Activated B cell treated with CpG ODN at 0.5 μM for 24 hours (primary cell): Measurements from ENCODE around the gene AK9. TPM values are rescaled to one million over a fixed set of nuclear protein-coding genes. Genes with fewer than 3 reads are reported as not detected.
A peak's percentile ranks its signal among the peaks of the same experiment; 100 is the strongest.

Experiments
- ATAC-seq: fragments of 200-7000 bp; cut with Tn5 transposase; one replicate; pipeline ENCODE4 v1.10.0; 2021; ENCODE audit warnings: low read depth, mild to moderate bottlenecking, moderate library complexity
- CTCF ChIA-PET: fragments of 350-600 bp; sonication (Branson Sonifier 250); formaldehyde crosslinking; loops from one replicate; lab custom pipeline; 2021; ENCODE audit warnings: antibody characterized with exemption; lab: Charles Lee
- POLR2A ChIA-PET: fragments of 350-600 bp; sonication (Branson Sonifier 250); formaldehyde crosslinking; loops from one replicate; lab custom pipeline; 2021; ENCODE audit warnings: antibody characterized with exemption; lab: Charles Lee
- DNase-seq: peaks from one replicate; pipeline ENCODE4 v3.0.0; 2022
- H3K27ac Mint-ChIP-seq: one replicate; pipeline ENCODE4 v1.8.0; 2020; ENCODE audit warnings: mixed read lengths
- H3K27me3 Mint-ChIP-seq: one replicate; pipeline ENCODE4 v1.8.0; 2021; ENCODE audit warnings: mixed read lengths
- H3K36me3 Mint-ChIP-seq: one replicate; pipeline ENCODE4 v1.8.0; 2021; ENCODE audit warnings: low read depth, mixed read lengths
- H3K4me1 Mint-ChIP-seq: one replicate; pipeline ENCODE4 v1.8.0; 2021; ENCODE audit warnings: mixed read lengths
- H3K4me3 Mint-ChIP-seq: one replicate; pipeline ENCODE4 v1.8.0; 2020; ENCODE audit warnings: mild to moderate bottlenecking, mixed read lengths
- H3K9me3 Mint-ChIP-seq: one replicate; pipeline ENCODE4 v1.8.0; 2020; ENCODE audit warnings: mixed read lengths
- CTCF ChIP-seq: fragments of 200-600 bp; IDR thresholded peaks from one replicate; pipeline ENCODE4 v1.8.0; 2022; ENCODE audit warnings: antibody characterized with exemption, mild to moderate bottlenecking
- intact Hi-C: fragments of 100-400 bp; cut with micrococcal nuclease; formaldehyde crosslinking; loops from one replicate; pipeline ENCODE4 v1.15.1; 2024
- total RNA-seq: library from RNA; stranded (reverse); gene quantifications from 2 replicates; pipeline ENCODE4 v1.2.3, GENCODE V29; 2022

AK9 gene
- 9.1 and 10.6 TPM in 2 replicates for total RNA-seq

- H3K27me3 Mint-ChIP-seq = no peaks in the 10 kb centered on the region
- POLR2A ChIA-PET = interaction anchor here (0.6 to 1.7 kb wide), 6 partner anchors 11 to 349 kb away, joined by 3 to 11 read pairs (median 4); partner anchors contain the start of genes CD164 and MICAL1
- peaks cover 42% of the 10 kb centered on the region for H3K4me1 Mint-ChIP-seq
- intact Hi-C loops = loop anchor here (1.0 to 5.0 kb wide), 15 partner anchors 14 to 1792 kb away; partner anchors contain the start of genes AMD1, CD164, CDC40 and MICAL1
- H3K4me3 Mint-ChIP-seq = peak within 1 kb of the TSS; percentile 94
- CTCF ChIA-PET = interaction anchor here (0.8 to 4.1 kb wide), 7 partner anchors 12 to 503 kb away, joined by 3 to 17 read pairs (median 6); partner anchors contain the start of gene CD164
- H3K27ac Mint-ChIP-seq = peak within 1 kb of the TSS; percentile 95
- peak; percentile 93 for ATAC-seq
- no peak for TF ChIP-seq CTCF
- peaks cover 19% of the 10 kb centered on the region for H3K36me3 Mint-ChIP-seq
- no peaks in the 10 kb centered on the region for H3K9me3 Mint-ChIP-seq
- DNase-seq = peak; percentile 88
Observed at GRCh38 chr6:109690737-109691621, at the start of gene AK9, which contains the start of gene FIG4. TSS of gene AK9 (minus strand) at chr6:109691202. CDS start at chr6:109675745, 15,457 bp downstream. TSS of gene FIG4 (plus strand) at chr6:109691296. CDS start at chr6:109691436, 140 bp downstream.

GRCh38 chr6:109740787-109741186, 49.8 kb upstream of the AK9 start:
- H3K9me3 Mint-ChIP-seq = peaks cover 4% of the 10 kb centered on the region
- ChIA-PET CTCF (no interaction called here), POLR2A (no interaction called here)
- no peak for TF ChIP-seq CTCF
- H3K27me3 Mint-ChIP-seq = no peaks in the 10 kb centered on the region
- ATAC-seq (no peak), DNase-seq (no peak)
- peaks cover 7% of the 10 kb centered on the region for H3K4me1 Mint-ChIP-seq
- peaks cover 72% of the 10 kb centered on the region for H3K36me3 Mint-ChIP-seq
- no peak overlapping the region for H3K4me3 Mint-ChIP-seq
- H3K27ac Mint-ChIP-seq = no peak overlapping the region
- intact Hi-C loops = no loop called here

- H3K27me3 Mint-ChIP-seq = no peaks in the 10 kb centered on the region
- no peak overlapping the region for H3K4me3 Mint-ChIP-seq
- ChIA-PET POLR2A (no interaction called here), CTCF (no interaction called here)
- TF ChIP-seq CTCF = no peak
- peaks cover 80% of the 10 kb centered on the region for H3K36me3 Mint-ChIP-seq
- peak overlapping the region; percentile 20 for H3K27ac Mint-ChIP-seq
- no peak for ATAC-seq
- peaks cover 4% of the 10 kb centered on the region for H3K9me3 Mint-ChIP-seq
- intact Hi-C loops = no loop called here
- H3K4me1 Mint-ChIP-seq = peaks cover 7% of the 10 kb centered on the region
- no peak for DNase-seq
Observed at GRCh38 chr6:109739686-109740085, 48.7 kb upstream of the AK9 start.

GRCh38 chr6:109738667-109739066, 47.7 kb upstream of the AK9 start:
- ATAC-seq (no peak), DNase-seq (no peak)
- peaks cover 73% of the 10 kb centered on the region for H3K36me3 Mint-ChIP-seq
- peaks cover 4% of the 10 kb centered on the region for H3K9me3 Mint-ChIP-seq
- CTCF ChIA-PET = no interaction called here
- H3K27me3 Mint-ChIP-seq = no peaks in the 10 kb centered on the region
- POLR2A ChIA-PET = interaction anchor here (0.6 kb wide), 1 partner anchor 250 kb away, joined by 6 read pairs; no protein-coding TSS in a partner anchor
- TF ChIP-seq CTCF = no peak
- no peak overlapping the region for H3K4me3 Mint-ChIP-seq
- intact Hi-C loops = no loop called here
- H3K4me1 Mint-ChIP-seq = peaks cover 5% of the 10 kb centered on the region
- H3K27ac Mint-ChIP-seq = no peak overlapping the region

GRCh38 chr6:109738255-109738654, 47.3 kb upstream of the AK9 start:
- ChIA-PET CTCF (no interaction called here), POLR2A (interaction anchor here (0.6 kb wide), 1 partner anchor 250 kb away, joined by 6 read pairs; no protein-coding TSS in a partner anchor)
- H3K9me3 Mint-ChIP-seq = peaks cover 4% of the 10 kb centered on the region
- peaks cover 2% of the 10 kb centered on the region for H3K4me1 Mint-ChIP-seq
- TF ChIP-seq CTCF = no peak
- no peak for DNase-seq
- no peaks in the 10 kb centered on the region for H3K27me3 Mint-ChIP-seq
- no peak overlapping the region for H3K27ac Mint-ChIP-seq
- peaks cover 73% of the 10 kb centered on the region for H3K36me3 Mint-ChIP-seq
- intact Hi-C loops = no loop called here
- ATAC-seq = no peak
- no peak overlapping the region for H3K4me3 Mint-ChIP-seq
